Activated CD4-positive, alpha-beta T cell treated with anti-CD3 and anti-CD28 coated beads, Interleukin-2, amount 10 ng/mL, durations not matched to agents 7 days and 5 days (primary cell): ENCODE results near the gene PECR. TPM values are rescaled to one million over a fixed set of nuclear protein-coding genes. Genes with fewer than 3 reads are reported as not detected.

ENCODE experiments used
- CTCF ChIA-PET: fragments of 350-600 bp; sonication (Branson Sonifier 250); formaldehyde crosslinking; loops from one replicate; lab custom pipeline; 2021; ENCODE audit warnings: antibody characterized with exemption; lab: Charles Lee
- POLR2A ChIA-PET: fragments of 350-600 bp; sonication (Branson Sonifier 250); formaldehyde crosslinking; loops from one replicate; lab custom pipeline; 2021; ENCODE audit warnings: antibody characterized with exemption; lab: Charles Lee
- DNase-seq: peaks from one replicate; pipeline ENCODE4 v3.0.0-alpha.2; 2020
- H3K27ac Mint-ChIP-seq: one replicate; pipeline ENCODE4 v1.8.0; 2021; ENCODE audit warnings: mild to moderate bottlenecking, moderate library complexity, mixed read lengths
- H3K27me3 Mint-ChIP-seq: one replicate; pipeline ENCODE4 v1.8.0; 2021; ENCODE audit warnings: mixed read lengths
- H3K36me3 Mint-ChIP-seq: one replicate; pipeline ENCODE4 v1.8.0; 2021; ENCODE audit warnings: low read depth, mixed read lengths
- H3K4me1 Mint-ChIP-seq: one replicate; pipeline ENCODE4 v1.8.0; 2021; ENCODE audit warnings: mixed read lengths
- H3K4me3 Mint-ChIP-seq: one replicate; pipeline ENCODE4 v1.8.0; 2021; ENCODE audit warnings: mild to moderate bottlenecking, moderate library complexity, mixed read lengths
- H3K9me3 Mint-ChIP-seq: one replicate; pipeline ENCODE4 v1.8.0; 2021; ENCODE audit warnings: mixed read lengths
- total RNA-seq, 2 experiments: library from RNA; stranded (reverse); gene quantifications; one replicate each; pipeline ENCODE4 v1.2.3, GENCODE V29; 2021

Gene PECR
- total RNA-seq = 10 to 100 TPM; 29.6 to 31.5 TPM

- ChIA-PET POLR2A (interaction anchor here (0.6 kb wide), 1 partner anchor 57 kb away, joined by 3 read pairs; no protein-coding TSS in a partner anchor), CTCF (interaction anchor here (0.5 to 2.2 kb wide), 5 partner anchors 9 to 188 kb away, joined by 3 to 4 read pairs (median 4); no protein-coding TSS in a partner anchor)
- H3K9me3 Mint-ChIP-seq = no peaks in the 10 kb centered on the region
- no peaks in the 10 kb centered on the region for H3K27me3 Mint-ChIP-seq
- H3K4me3 Mint-ChIP-seq = peak within 1 kb of the TSS; percentile 93
- H3K27ac Mint-ChIP-seq = peak within 1 kb of the TSS; percentile 94
- peak; percentile 82 for DNase-seq
- H3K36me3 Mint-ChIP-seq = peaks cover 8% of the 10 kb centered on the region
- H3K4me1 Mint-ChIP-seq = peaks cover 59% of the 10 kb centered on the region
These were observed at the start of gene PECR, which contains the start of gene TMEM169 for GRCh38 chr2:216081487-216082116. TSS of gene PECR (minus strand) at chr2:216081809. CDS start at chr2:216081741, 68 bp downstream. TSS of gene TMEM169 (plus strand) at chr2:216081919. CDS start at chr2:216095964, 14,045 bp downstream.

- Mint-ChIP-seq H3K9me3 (no peaks in the 10 kb centered on the region), H3K36me3 (peaks cover 74% of the 10 kb centered on the region), H3K4me1 (peaks cover 66% of the 10 kb centered on the region), H3K27me3 (no peaks in the 10 kb centered on the region), H3K27ac (peak overlapping the region; percentile 10), H3K4me3 (no peak overlapping the region)
- ChIA-PET POLR2A (interaction anchor here (0.6 kb wide), 1 partner anchor 12 kb away, joined by 3 read pairs; no protein-coding TSS in a partner anchor), CTCF (interaction anchor here (0.8 to 2.0 kb wide), 4 partner anchors 11 to 27 kb away, joined by 3 to 6 read pairs (median 4); no protein-coding TSS in a partner anchor)
- DNase-seq = no peak
These were observed 48.9 kb upstream of the PECR start for GRCh38 chr2:216130346-216130971.

- H3K9me3 Mint-ChIP-seq = no peaks in the 10 kb centered on the region
- peaks cover 74% of the 10 kb centered on the region for H3K36me3 Mint-ChIP-seq
- H3K4me3 Mint-ChIP-seq = no peak overlapping the region
- H3K27ac Mint-ChIP-seq = no peak overlapping the region
- no peaks in the 10 kb centered on the region for H3K27me3 Mint-ChIP-seq
- ChIA-PET CTCF (interaction anchor here (0.6 to 1.6 kb wide), 5 partner anchors 10 to 275 kb away, joined by 3 to 5 read pairs (median 4); no protein-coding TSS in a partner anchor), POLR2A (no interaction called here)
- H3K4me1 Mint-ChIP-seq = peaks cover 58% of the 10 kb centered on the region
- no peak for DNase-seq
These were observed 45.3 kb upstream of the PECR start for GRCh38 chr2:216126943-216127342.

- Mint-ChIP-seq H3K4me3 (no peak overlapping the region), H3K36me3 (peaks cover 85% of the 10 kb centered on the region), H3K9me3 (no peaks in the 10 kb centered on the region), H3K4me1 (peaks cover 76% of the 10 kb centered on the region), H3K27ac (peak overlapping the region; percentile 87), H3K27me3 (no peaks in the 10 kb centered on the region)
- ChIA-PET POLR2A (no interaction called here), CTCF (interaction anchor here (1.5 to 3.7 kb wide), 4 partner anchors 12 to 99 kb away, joined by 5 to 19 read pairs (median 9); partner anchors contain the start of gene XRCC5)
- DNase-seq = no peak
These were observed 39.6 kb upstream of the PECR start for GRCh38 chr2:216121255-216121654.

DNA sequence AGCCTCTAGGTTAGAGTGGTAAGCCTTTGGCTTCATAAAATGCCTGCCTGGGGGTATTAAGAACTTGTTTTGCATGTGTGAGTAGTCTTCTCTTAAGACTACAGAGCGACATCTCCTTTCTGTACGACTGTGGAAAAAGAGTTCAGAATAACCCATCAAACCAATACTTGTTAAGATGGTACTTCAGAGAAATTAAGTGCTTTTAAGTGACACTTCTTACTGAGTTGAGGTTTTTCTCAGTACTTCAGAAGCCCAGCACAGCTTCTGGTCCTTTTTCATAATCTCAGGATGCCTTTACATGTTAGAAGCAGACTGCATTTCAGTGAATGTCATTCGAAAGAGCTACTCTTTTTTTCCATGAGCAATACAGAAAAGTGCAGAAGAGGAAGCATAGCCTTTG lies 38.4 kb upstream of the PECR start:
- DNase-seq = peak; percentile 31
- Mint-ChIP-seq H3K27ac (peak overlapping the region; percentile 87), H3K4me1 (peaks cover 81% of the 10 kb centered on the region), H3K27me3 (no peaks in the 10 kb centered on the region), H3K4me3 (peak overlapping the region; percentile 33), H3K9me3 (no peaks in the 10 kb centered on the region), H3K36me3 (peaks cover 91% of the 10 kb centered on the region)
- ChIA-PET POLR2A (no interaction called here), CTCF (interaction anchor here (1.1 to 3.7 kb wide), 7 partner anchors 9 to 97 kb away, joined by 3 to 19 read pairs (median 6); partner anchors contain the start of gene XRCC5)

- Mint-ChIP-seq H3K9me3 (no peaks in the 10 kb centered on the region), H3K4me3 (peak overlapping the region; percentile 0), H3K27ac (peak overlapping the region; percentile 87), H3K27me3 (no peaks in the 10 kb centered on the region), H3K4me1 (peaks cover 82% of the 10 kb centered on the region), H3K36me3 (peaks cover 92% of the 10 kb centered on the region)
- POLR2A ChIA-PET = interaction anchor here (0.5 to 1.0 kb wide), 3 partner anchors 11 to 378 kb away, joined by 3 to 4 read pairs (median 4); no protein-coding TSS in a partner anchor
- no peak for DNase-seq
- CTCF ChIA-PET = interaction anchor here (0.6 to 3.7 kb wide), 7 partner anchors 10 to 565 kb away, joined by 3 to 19 read pairs (median 3); partner anchors contain the start of gene XRCC5
These were observed 37.5 kb upstream of the PECR start for GRCh38 chr2:216119146-216119545.

- ChIA-PET POLR2A (interaction anchor here (0.6 to 1.0 kb wide), 2 partner anchors 12 to 87 kb away, joined by 3 to 4 read pairs; no protein-coding TSS in a partner anchor), CTCF (interaction anchor here (0.6 to 3.7 kb wide), 4 partner anchors 9 to 37 kb away, joined by 3 to 19 read pairs (median 7); partner anchors contain the start of gene XRCC5)
- H3K27me3 Mint-ChIP-seq = no peaks in the 10 kb centered on the region
- peaks cover 91% of the 10 kb centered on the region for H3K36me3 Mint-ChIP-seq
- H3K27ac Mint-ChIP-seq = peak overlapping the region; percentile 61
- peaks cover 86% of the 10 kb centered on the region for H3K4me1 Mint-ChIP-seq
- no peak for DNase-seq
- no peak overlapping the region for H3K4me3 Mint-ChIP-seq
- no peaks in the 10 kb centered on the region for H3K9me3 Mint-ChIP-seq
These were observed 36.9 kb upstream of the PECR start for GRCh38 chr2:216118474-216118873.

GRCh38 chr2:216117561-216118340 lies 36.1 kb upstream of the PECR start:
- Mint-ChIP-seq H3K27ac (peak overlapping the region; percentile 61), H3K36me3 (peaks cover 91% of the 10 kb centered on the region), H3K4me3 (no peak overlapping the region), H3K9me3 (no peaks in the 10 kb centered on the region), H3K4me1 (peaks cover 91% of the 10 kb centered on the region), H3K27me3 (no peaks in the 10 kb centered on the region)
- POLR2A ChIA-PET = no interaction called here
- no peak for DNase-seq
- CTCF ChIA-PET = interaction anchor here (0.6 to 3.7 kb wide), 4 partner anchors 8 to 562 kb away, joined by 3 to 19 read pairs (median 4); partner anchors contain the start of gene XRCC5

GRCh38 chr2:216116418-216116817 lies 34.8 kb upstream of the PECR start:
- peaks cover 96% of the 10 kb centered on the region for H3K4me1 Mint-ChIP-seq
- H3K4me3 Mint-ChIP-seq = peak overlapping the region; percentile 30
- H3K27me3 Mint-ChIP-seq = no peaks in the 10 kb centered on the region
- H3K36me3 Mint-ChIP-seq = peaks cover 92% of the 10 kb centered on the region
- ChIA-PET POLR2A (no interaction called here), CTCF (no interaction called here)
- H3K9me3 Mint-ChIP-seq = no peaks in the 10 kb centered on the region
- H3K27ac Mint-ChIP-seq = no peak overlapping the region
- DNase-seq = no peak

DNA sequence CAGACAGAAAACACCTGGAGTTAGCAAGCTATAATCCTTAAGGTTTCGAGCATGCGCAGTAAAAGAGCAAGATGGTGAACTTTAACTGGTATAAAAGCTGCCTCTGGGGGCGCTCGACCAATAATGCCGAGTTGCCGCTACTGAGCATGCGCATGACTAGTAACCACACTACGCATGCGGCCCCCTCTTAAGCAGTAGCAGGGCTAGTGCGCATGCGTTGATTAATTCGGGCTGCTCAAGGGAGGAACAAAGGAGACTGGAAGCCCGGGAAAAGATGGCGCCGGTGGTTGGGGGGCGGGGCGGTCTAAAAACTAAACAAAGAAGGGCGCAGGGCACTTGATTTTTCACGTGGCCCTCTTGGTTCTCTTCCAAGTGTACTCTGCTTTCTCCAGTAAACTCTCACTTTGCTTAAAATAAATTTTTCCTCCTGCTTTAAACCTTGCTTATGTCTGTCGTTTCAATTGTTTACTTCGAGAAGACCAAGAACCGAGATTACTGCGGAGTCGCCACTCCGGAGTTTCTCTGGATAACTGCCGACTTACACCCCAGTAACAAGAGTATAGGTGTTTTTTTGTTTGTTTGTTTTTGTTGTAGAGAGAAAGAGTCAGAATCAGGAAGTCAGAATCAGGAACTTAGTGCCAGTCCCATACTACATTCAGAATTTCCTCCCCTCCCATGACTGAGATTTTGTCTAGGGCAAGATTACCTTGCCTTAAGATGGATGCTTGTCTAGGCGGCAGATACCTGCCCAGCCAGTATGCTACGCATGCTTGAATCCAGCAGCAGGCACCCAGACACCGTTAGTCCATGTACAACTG lies 33.3 kb upstream of the PECR start:
- Mint-ChIP-seq H3K36me3 (peaks cover 95% of the 10 kb centered on the region), H3K27me3 (no peaks in the 10 kb centered on the region), H3K27ac (peak overlapping the region; percentile 90), H3K4me3 (peak overlapping the region; percentile 84), H3K4me1 (peaks cover 95% of the 10 kb centered on the region), H3K9me3 (no peaks in the 10 kb centered on the region)
- DNase-seq = peak; percentile 98
- ChIA-PET CTCF (interaction anchor here (0.6 to 1.6 kb wide), 16 partner anchors 9 to 383 kb away, joined by 3 to 13 read pairs (median 4); partner anchors contain the start of genes PECR, RPL37A, SMARCAL1 and TMEM169), POLR2A (interaction anchor here (0.6 kb wide), 3 partner anchors 8 to 16 kb away, joined by 3 read pairs; no protein-coding TSS in a partner anchor)

DNA sequence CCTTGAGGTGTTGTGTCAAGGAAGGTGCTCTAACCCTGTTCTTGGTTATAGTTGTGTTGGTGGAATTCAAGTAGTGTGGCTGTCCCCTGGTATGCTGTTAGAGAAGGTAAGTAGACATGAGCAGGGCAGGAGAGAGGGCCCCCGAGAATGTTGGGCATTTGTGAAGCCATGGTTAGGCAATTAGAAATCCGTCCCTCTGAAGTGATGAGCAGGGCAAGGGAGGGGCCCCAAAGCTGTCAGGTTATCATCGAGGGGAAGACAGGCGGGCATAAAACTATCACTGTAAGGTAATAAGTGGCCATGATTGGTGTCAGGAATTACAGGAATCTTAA lies 32.7 kb upstream of the PECR start:
- Mint-ChIP-seq H3K4me1 (peaks cover 91% of the 10 kb centered on the region), H3K4me3 (peak overlapping the region; percentile 84), H3K27me3 (no peaks in the 10 kb centered on the region), H3K27ac (peak overlapping the region; percentile 90), H3K36me3 (peaks cover 94% of the 10 kb centered on the region), H3K9me3 (no peaks in the 10 kb centered on the region)
- DNase-seq = no peak
- CTCF ChIA-PET = interaction anchor here (0.6 to 1.6 kb wide), 16 partner anchors 10 to 384 kb away, joined by 3 to 13 read pairs (median 4); partner anchors contain the start of genes PECR, RPL37A, SMARCAL1 and TMEM169
- POLR2A ChIA-PET = interaction anchor here (0.6 kb wide), 3 partner anchors 9 to 17 kb away, joined by 3 read pairs; no protein-coding TSS in a partner anchor
